A549 (cell line): ENCODE data around the gene TAGLN3. TPM values are rescaled to one million over a fixed set of nuclear protein-coding genes. Genes with fewer than 3 reads are reported as not detected.

ENCODE experiments used
- ATAC-seq, 2 experiments: fragments of 200-7000 bp in 1 of 2; fragments of >200 bp in 1 of 2; cut with Nextera tagmentation in 1 of 2; cut with Tn5 transposase in 1 of 2; 3 replicates each; pipeline versions ENCODE4 v1.8.0 to v1.9.1; 2018 to 2020; ENCODE audit warnings: mild to moderate bottlenecking in 1 of 2, moderate library complexity in 1 of 2
- CTCF ChIA-PET: fragments of 300-600 bp; sonication (Branson Sonifier 250); formaldehyde crosslinking; extraction: SDS; loops from one replicate; lab custom pipeline; 2021; ENCODE audit warnings: antibody characterized with exemption, inconsistent platforms; lab: Yijun Ruan, JAX
- POLR2A ChIA-PET: fragments of 350-600 bp; formaldehyde crosslinking; extraction: SDS; loops from one replicate; lab custom pipeline; 2021; ENCODE audit warnings: antibody characterized with exemption, inconsistent platforms; lab: Yijun Ruan, JAX
- DNase-seq, 2 experiments: peaks; one replicate each; pipeline versions ENCODE4 v3.0.0 to v3.0.0-alpha.2; 2011 to 2016; ENCODE audit warnings: low read depth in 1 of 2, low spot score in 1 of 2
- FAIRE-seq: peaks from 2 replicates; lab custom pipeline; 2011; peaks lifted over from hg19 to GRCh38; lab: Jason Lieb, UNC
- H3K27ac ChIP-seq, 2 experiments: fragments of >200 bp; sonication (Bioruptor Twin); formaldehyde crosslinking; 3 replicates each; pipeline ENCODE4 v1.5.1; 2016 to 2017
- H3K4me1 ChIP-seq: fragments of >200 bp; sonication (Bioruptor Twin); formaldehyde crosslinking; 3 replicates; pipeline ENCODE4 v1.6.1; 2016
- H3K4me2 ChIP-seq: fragments of >200 bp; sonication (Bioruptor Twin); formaldehyde crosslinking; 3 replicates; pipeline ENCODE4 v1.6.1; 2016
- H3K4me3 ChIP-seq: fragments of >200 bp; sonication (Bioruptor Twin); formaldehyde crosslinking; 3 replicates; pipeline ENCODE4 v1.5.1; 2016
- H3K9me3 ChIP-seq: fragments of >200 bp; sonication (Bioruptor Twin); formaldehyde crosslinking; 3 replicates; pipeline ENCODE4 v1.6.1; 2016
- BHLHE40 ChIP-seq: IDR thresholded peaks from 2 replicates; pipeline ENCODE4 v1.6.1; 2012; ENCODE audit warnings: low read depth, low read length, inconsistent platforms
- CBX8 ChIP-seq: fragments of 200-600 bp; sonication (generic); IDR thresholded peaks from 2 replicates; pipeline ENCODE4 v1.6.1; 2016
- CTCF ChIP-seq: fragments of >200 bp; sonication (Bioruptor Twin); formaldehyde crosslinking; IDR thresholded peaks from 3 replicates; pipeline ENCODE4 v1.5.1; 2016
- E2F6 ChIP-seq: IDR thresholded peaks from 2 replicates; pipeline ENCODE4 v1.6.1; 2012; ENCODE audit warnings: low read depth, borderline replicate concordance
- FOSL2 ChIP-seq, 2 experiments: fragments of 450-650 bp in 1 of 2; fragments of >200 bp in 1 of 2; sonication (Bioruptor Twin) in 1 of 2; formaldehyde crosslinking; IDR thresholded peaks; 2 replicates each; pipeline versions ENCODE4 v1.5.0 to v1.6.1; 2016 to 2020; ENCODE audit warnings: mild to moderate bottlenecking in 1 of 2, moderate library complexity in 1 of 2
- FOXS1 ChIP-seq: fragments of 250-450 bp; sonication (Bioruptor Pico); IDR thresholded peaks from 2 replicates; pipeline ENCODE4 v1.5.0; 2020; ENCODE audit warnings: mild to moderate bottlenecking, moderate library complexity
- HOXB5 ChIP-seq: fragments of 250-450 bp; sonication (Bioruptor Pico); IDR thresholded peaks from 2 replicates; pipeline ENCODE4 v1.5.0; 2020; ENCODE audit warnings: mild to moderate bottlenecking, moderate library complexity
- JUNB ChIP-seq: fragments of >200 bp; sonication (Bioruptor Twin); formaldehyde crosslinking; IDR thresholded peaks from 2 replicates; pipeline ENCODE4 v1.6.1; 2016
- KDM1A ChIP-seq: fragments of 200-600 bp; sonication (generic); IDR thresholded peaks from 2 replicates; pipeline ENCODE4 v1.6.1; 2016; ENCODE audit warnings: low read depth, mild to moderate bottlenecking
- MAX ChIP-seq: IDR thresholded peaks from 2 replicates; pipeline ENCODE4 v1.6.1; 2012
- MYC ChIP-seq: IDR thresholded peaks from 2 replicates; pipeline ENCODE4 v1.6.1; 2012; ENCODE audit warnings: mild to moderate bottlenecking, inconsistent platforms, low read length, improper control_type of control experiment, borderline replicate concordance
- NPAS2 ChIP-seq: fragments of 250-450 bp; sonication (Bioruptor Pico); IDR thresholded peaks from 2 replicates; pipeline ENCODE4 v1.8.0; 2022; ENCODE audit warnings: mild to moderate bottlenecking, moderate library complexity, borderline replicate concordance
- NR3C1 ChIP-seq: fragments of >200 bp; sonication (Bioruptor Twin); formaldehyde crosslinking; IDR thresholded peaks from 3 replicates; pipeline ENCODE4 v1.6.1; 2017
- POLR2A ChIP-seq: IDR thresholded peaks from 2 replicates; pipeline ENCODE4 v1.6.1; 2012; ENCODE audit warnings: mild to moderate bottlenecking, low read length
- POLR2AphosphoS2 ChIP-seq: conservative IDR thresholded peaks from 2 replicates; pipeline ENCODE4 v1.6.1; 2012; ENCODE audit warnings: low read length, improper control_type of control experiment, inconsistent platforms
- REST ChIP-seq: fragments of 200-600 bp; sonication (generic); IDR thresholded peaks from 2 replicates; pipeline ENCODE4 v1.6.1; 2016; ENCODE audit warnings: antibody characterized with exemption, mild to moderate bottlenecking, moderate library complexity
- RFX5 ChIP-seq: fragments of 450-650 bp; IDR thresholded peaks from 2 replicates; pipeline ENCODE4 v1.7.1; 2014; ENCODE audit warnings: antibody characterized with exemption, mild to moderate bottlenecking, moderate library complexity
- RNF2 ChIP-seq: fragments of 200-600 bp; sonication (generic); IDR thresholded peaks from 2 replicates; pipeline ENCODE4 v1.6.1; 2016; ENCODE audit warnings: low read depth, mild to moderate bottlenecking, antibody characterized with exemption, moderate library complexity, borderline replicate concordance
- SREBF2 ChIP-seq: fragments of 450-650 bp; IDR thresholded peaks from 2 replicates; pipeline ENCODE4 v1.6.1; 2014; ENCODE audit warnings: mild to moderate bottlenecking, moderate library complexity
- TP53 ChIP-seq: fragments of 250-450 bp; sonication (Bioruptor Pico); IDR thresholded peaks from 2 replicates; pipeline ENCODE4 v1.5.0; 2021; ENCODE audit warnings: mild to moderate bottlenecking, moderate library complexity
- ZC3H11A ChIP-seq: fragments of 450-650 bp; IDR thresholded peaks from 2 replicates; pipeline ENCODE4 v1.6.1; 2014; ENCODE audit warnings: antibody characterized with exemption, mild to moderate bottlenecking
- ZFP36 ChIP-seq: fragments of 450-650 bp; IDR thresholded peaks from 2 replicates; pipeline ENCODE4 v1.6.1; 2014; ENCODE audit warnings: borderline replicate concordance; ENCODE audit not compliant: partially characterized antibody
- ZNF302 ChIP-seq: fragments of 250-450 bp; sonication (Bioruptor Pico); IDR thresholded peaks from 2 replicates; pipeline ENCODE4 v1.9.0; 2021; ENCODE audit warnings: inconsistent platforms, mild to moderate bottlenecking, moderate library complexity
- WGBS: methylation state at CpG from one replicate; pipeline ENCODE4 v1.1.6; 2017; ENCODE audit errors: missing lambda C conversion rate; 5-methylcytosine and 5-hydroxymethylcytosine counted together
- polyA plus RNA-seq, 4 experiments: library from polyadenylated mRNA; depleted of rRNA in 3 of 4; stranded (reverse); fragments of >200 nt; fragmentation: RNase III in 1 of 4; extraction: RNeasy Plus Mini Kit Qiagen cat#74134 plus additional on column Dnase treatment in 1 of 4; gene quantifications; 2 replicates in 3 of 4; 3 replicates in 1 of 4; pipeline ENCODE4 v1.2.3, GENCODE V29; 2011 to 2017

The TAGLN3 gene
- polyA plus RNA-seq, 2 of the 4 experiments (the other 2 are of a cell fraction): not detected

GRCh38 chr3:111956995-111957734 lies 41.6 kb upstream of the TAGLN3 start:
- no peaks in the 10 kb centered on the region for H3K4me1 ChIP-seq
- ATAC-seq (no peak), FAIRE-seq (peak; percentile 49), DNase-seq (no peak)
- no peak overlapping the region for H3K4me3 ChIP-seq
- no peak overlapping the region for H3K27ac ChIP-seq
- 89% methylated on average over 4 of the region's 4 CpGs for WGBS
- CTCF ChIA-PET: interaction anchor here (2.9 to 26.1 kb wide), 3 partner anchors 10 to 239 kb away, joined by 11 to 312 read pairs (median 19); no protein-coding TSS in a partner anchor
- H3K4me2 ChIP-seq: no peak overlapping the region
- H3K9me3 ChIP-seq: no peaks in the 10 kb centered on the region
- POLR2A ChIA-PET: no interaction called here
- TF ChIP-seq RNF2 (no peak), POLR2A (no peak), FOSL2 (IDR thresholded peaks at IDR 0.05) (no peak), FOSL2 (CRISPR knock-in tag; IDR thresholded peaks at IDR 0.05) (no peak), MAX (no peak), POLR2AphosphoS2 (no peak), ZNF302 (no peak), CBX8 (no peak), BHLHE40 (no peak), FOXS1 (CRISPR knock-in tag) (no peak), ZC3H11A (no peak), RFX5 (no peak), ZFP36 (no peak), TP53 (CRISPR knock-in tag) (no peak), REST (no peak), MYC (no peak)

GRCh38 chr3:111961461-111962164 lies 37.1 kb upstream of the TAGLN3 start:
- Histone ChIP-seq H3K27ac (no peak overlapping the region; a peak in 1 of 6 replicates), H3K9me3 (no peaks in the 10 kb centered on the region), H3K4me1 (peaks cover 15% of the 10 kb centered on the region), H3K4me3 (no peak overlapping the region), H3K4me2 (no peak overlapping the region)
- FAIRE-seq (peak; percentile 13), DNase-seq (no peak), ATAC-seq (no peak)
- WGBS: 66% methylated on average over 3 of the region's 3 CpGs
- POLR2A ChIA-PET: no interaction called here
- no peak for TF ChIP-seq SREBF2
- no peak for TF ChIP-seq ZC3H11A
- TF ChIP-seq E2F6: no peak
- no peak for TF ChIP-seq KDM1A
- TF ChIP-seq JUNB: no peak
- no peak for TF ChIP-seq HOXB5 (CRISPR knock-in tag)
- no peak for TF ChIP-seq CTCF
- no peak for TF ChIP-seq NPAS2 (CRISPR knock-in tag)
- no peak for TF ChIP-seq ZFP36
- no peak for TF ChIP-seq NR3C1
- TF ChIP-seq MAX: no peak
- CTCF ChIA-PET: interaction anchor here (1.0 to 26.1 kb wide), 7 partner anchors 10 to 292 kb away, joined by 3 to 312 read pairs (median 4); partner anchors contain the start of gene ABHD10
